GM18907 (cell line): Measurements from ENCODE around the gene USHBP1.
A peak's percentile ranks its signal among the peaks of the same experiment; 100 is the strongest.

ENCODE experiments used
- ATAC-seq: cut with Tn5 transposase; IDR thresholded peaks from one replicate; pipeline ENCODE4 v1.9.1; 2021; ENCODE audit warnings: mild to moderate bottlenecking, moderate library complexity; ENCODE audit not compliant: unreplicated experiment

The USHBP1 gene

DNA sequence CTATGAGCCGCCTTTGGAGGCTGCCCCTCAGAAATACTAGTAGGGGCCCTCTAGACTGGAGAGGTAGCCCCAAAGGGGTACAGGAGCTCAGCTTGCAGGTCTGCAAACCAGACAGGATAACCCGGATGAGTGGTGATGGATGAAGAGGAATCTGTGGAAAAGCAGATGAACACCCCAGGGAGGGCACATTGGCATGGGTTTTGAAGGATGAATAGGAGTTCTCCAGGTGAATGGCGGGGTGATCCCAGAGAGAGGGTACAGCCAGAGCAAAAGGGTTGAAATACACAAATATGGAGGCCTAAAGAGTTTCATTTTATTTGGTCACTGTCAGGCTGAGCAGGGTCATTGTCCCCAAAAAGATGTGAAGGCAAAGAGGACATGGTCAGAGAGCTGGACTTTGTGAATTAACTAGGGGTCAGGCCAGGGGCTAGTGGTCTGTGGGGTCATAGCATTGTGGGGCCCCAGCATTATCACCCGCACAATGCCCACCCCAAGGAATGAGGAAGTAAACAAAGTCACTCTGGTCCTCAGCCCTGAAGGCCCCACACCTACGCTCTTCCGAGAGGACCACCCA lies 23.6 kb downstream of the USHBP1 start:
- ATAC-seq, result no peak

DNA sequence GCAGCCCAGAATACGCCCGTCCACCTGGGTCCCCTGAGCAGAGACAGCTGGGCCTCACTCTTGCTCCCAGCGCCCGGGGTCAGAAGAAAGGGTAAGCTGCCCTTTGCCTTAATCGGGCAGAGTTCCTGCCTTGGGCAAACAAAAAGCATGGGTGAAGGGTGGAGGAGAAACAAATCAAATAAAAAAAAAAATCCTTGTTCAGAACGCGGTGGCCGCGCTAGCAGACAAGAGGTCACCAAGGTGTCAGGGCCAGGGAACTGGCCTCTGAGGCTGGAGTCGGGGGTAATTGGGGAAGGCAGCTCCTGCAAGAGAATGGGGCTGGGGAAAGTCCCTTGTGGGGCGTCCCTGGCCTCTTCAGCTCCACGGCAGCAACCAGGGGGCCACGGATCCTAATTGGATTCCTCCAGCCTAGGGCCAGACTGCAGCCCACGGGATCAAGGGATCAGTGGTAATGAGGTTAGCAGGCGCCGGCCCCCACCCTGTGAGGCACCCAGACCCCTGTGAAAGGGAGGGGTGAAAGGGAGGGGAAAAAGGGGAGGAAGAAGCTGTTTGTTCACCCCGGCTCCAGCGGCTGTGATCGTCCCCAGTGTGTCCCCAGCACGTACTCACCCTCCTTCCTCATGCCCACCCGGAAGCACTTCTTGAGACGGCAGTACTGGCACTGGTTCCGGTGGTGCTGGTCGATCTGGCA lies 24.3 kb downstream of the USHBP1 start:
- ATAC-seq, result no peak

DNA sequence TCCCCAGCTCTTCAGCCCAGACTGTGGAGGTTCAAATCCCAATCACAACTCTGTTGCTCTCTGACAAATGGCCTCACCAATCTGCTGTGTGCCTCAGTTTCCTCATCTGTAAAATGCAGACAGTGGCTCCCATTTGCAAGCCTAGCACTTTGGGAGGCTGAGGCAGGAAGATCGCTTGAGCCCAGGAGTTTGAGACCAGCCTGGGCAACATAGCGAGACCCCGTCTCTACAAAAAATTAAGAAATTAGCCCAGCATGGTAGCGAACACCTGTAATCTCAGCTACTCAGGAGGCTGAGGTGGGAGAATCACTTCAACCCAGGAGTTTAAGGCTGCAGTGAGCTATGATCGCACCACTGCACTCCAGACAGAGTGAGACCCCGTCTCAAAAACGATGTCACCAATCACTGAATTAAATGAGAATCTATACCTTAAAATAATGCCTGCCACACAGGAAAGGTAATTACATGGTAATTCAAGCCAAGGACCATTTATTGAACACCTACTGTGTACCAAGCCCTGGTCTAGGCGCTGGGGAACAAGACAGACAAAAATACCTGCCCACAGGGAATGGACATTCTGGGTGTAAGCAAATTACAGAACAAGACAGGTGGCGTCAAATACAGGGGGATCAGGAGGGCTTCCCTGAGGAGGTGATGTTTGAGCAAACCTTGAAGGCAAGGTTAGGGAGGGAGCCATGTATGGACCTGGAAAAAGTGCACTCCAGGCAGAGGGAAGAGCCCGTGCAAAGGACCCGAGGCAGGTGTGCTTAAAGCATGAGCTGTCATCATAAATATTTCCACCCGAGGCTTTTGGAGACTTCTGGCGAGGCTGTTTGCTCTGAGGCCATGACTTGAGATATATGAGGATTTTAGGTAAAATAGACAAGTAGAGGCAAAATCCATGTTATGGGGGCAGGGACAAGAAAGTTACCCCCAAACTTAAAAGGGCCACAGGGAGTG lies 26.5 kb downstream of the USHBP1 start:
- ATAC-seq, result no peak

DNA sequence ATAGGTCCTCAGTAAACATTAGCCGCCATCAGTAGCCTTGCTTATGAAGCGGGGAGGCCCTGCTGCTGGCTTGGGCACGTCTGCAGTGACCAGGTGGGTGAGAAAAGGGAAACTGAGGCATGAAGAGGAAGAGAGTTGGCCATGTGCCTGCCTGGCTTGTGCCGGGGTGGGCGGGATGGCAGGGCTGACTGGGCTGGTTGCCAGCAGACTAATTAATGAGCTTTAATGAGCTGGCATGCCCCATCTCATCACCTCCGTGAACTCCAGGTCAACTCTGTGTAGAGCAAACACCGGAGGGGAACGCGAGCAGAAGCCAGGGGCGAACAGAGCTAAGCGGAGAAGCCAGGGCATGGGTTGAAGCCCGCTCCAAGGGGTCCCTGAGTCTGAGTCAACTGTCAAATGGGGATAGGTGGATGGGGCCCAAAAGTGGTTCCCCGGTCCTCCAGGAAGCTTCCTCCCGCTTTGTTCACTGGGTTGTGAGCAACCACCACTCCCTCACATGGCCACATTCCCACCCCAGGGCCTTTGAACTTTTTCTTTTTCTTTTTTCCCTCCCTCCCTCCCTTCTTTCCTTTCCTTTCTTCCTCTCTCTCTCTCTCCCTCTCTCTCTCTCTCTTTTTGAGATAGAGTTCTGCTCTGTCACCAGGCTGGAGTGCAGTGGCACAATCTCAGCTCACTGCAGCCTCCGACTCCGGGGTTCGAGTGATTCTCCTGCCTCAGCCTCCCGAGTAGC lies 27.6 kb downstream of the USHBP1 start:
- ATAC-seq, result no peak

DNA sequence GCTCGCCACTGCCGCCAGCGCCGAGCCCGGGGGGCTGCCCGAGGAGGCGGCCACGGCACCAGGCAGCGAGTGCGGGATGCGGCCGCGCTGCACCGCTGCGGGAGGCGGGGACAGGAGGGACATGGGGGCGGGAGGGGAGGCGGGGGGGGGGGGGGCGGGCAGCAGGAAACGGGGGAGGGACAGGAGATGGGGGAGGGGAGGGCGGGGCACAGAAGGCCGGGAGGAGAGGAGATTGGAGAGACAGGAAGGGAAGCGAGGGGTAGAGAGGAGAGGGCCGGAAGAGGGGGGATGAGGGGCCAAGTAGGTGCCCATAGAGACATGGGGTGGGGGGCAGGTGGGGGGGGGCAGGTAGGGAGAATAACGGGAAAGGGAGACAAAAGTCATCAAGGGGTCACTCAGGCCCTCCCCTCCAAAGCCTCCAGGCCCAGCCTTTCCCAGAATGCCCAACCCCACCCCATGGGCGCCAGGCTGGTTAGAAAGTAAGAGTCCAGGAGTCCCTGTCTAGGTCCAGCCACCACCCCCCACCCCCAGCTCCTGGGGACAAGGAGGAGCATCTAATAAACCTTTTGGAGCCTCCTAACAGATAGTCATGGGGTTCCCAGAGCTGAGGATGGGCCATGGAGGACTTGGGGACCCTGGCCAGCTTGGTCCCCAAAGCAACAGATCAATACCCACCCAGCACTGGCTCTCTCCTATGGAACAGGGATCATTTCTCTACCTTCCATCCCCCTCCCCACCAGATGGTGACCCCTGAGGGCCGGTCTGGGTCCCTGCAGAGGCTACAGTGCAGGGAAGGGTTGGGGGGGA lies 28.4 kb downstream of the USHBP1 start:
- ATAC-seq, result no peak

DNA sequence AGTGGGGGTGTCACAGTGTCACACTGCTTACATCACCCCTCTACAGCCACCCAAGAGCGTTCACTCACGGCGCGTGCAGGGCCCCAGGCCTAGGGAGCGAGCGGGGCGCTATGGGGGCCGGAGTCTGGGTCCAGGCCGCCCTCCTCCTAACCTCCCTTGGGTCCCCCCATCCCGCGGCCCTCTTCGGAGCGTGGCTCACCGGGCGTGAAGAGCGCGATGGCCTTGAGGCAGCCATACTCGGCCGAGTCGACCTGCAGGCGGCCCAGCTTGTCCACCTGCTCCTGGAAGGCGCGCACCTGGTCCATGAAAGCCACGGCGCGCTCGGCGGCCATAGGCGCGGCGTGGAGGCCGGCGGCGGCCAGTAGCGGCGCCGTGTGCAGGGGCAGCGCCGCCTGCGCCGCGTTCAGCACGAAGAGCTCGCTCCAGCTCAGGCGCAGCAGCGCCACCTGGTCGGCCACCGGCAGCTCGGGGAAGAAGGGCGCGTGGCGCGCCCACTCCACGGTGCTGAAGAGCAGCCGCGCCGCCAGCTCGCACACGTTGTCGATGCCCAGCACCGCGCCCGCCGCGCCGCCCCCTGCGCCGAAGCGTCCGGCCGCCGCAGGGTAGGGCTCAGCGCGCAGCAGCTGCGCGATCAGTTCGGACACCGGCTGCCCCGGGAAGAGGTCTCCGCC lies 29.1 kb downstream of the USHBP1 start:
- ATAC-seq, result peak; percentile 48

DNA sequence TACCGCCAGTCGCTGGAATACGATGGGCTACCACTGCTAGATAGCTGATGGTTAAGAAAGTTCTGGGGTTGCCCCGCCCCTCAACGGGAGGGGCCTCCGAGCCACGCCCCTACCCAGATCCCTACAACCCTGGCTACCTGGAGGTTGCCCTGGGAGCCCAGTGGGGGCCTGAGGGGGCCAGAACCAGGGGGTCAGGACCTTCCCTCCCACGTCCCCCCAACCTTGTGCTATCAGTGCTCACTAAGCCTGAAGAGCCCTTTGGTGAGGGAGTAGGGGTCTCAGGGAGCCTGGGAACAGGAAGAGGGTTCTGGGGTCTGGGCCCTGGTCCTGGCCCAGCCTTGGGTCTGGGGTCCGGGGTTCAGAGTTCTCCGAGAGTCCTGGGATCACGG lies 29.6 kb downstream of the USHBP1 start:
- peak; percentile 28 for ATAC-seq

DNA sequence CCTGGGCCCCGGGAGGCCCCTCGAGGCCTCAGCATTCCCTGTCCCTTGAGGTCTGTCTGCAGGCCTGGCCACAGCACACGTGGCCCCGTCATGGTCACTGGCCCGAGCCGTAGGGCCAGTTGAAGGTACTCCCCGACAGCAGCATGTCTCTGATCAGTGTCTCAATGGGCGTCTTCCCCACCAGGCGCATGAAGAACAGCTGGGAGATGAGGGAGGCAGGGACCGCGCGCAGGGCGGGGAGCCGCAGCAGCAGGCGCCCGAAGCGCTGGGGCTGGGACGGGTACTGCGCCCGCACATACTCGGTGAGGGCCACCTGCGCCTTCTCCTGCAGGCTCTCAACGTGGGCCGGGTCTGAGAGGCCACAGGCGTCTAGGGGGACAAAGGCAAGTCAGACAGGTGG lies 32.3 kb downstream of the USHBP1 start:
- no peak for ATAC-seq

DNA sequence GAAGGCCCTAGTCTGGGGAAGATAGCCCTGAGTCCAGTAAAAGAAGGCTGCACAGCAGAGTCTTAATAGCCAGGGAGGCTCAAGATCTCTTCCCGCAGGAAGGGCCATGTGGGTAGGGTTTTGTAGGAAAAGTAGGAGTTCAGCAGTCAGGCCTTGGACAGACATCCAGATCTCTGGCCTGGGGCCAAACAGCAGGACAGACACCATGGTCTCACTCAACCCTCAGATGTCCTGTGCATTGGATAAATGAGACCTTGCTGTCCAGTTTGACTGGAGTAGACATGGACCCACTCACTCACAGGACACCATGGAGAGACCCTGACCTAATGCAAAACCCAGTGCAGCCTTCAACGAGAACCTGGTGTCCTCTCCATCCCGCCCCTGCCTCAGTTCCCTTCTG lies 34.7 kb downstream of the USHBP1 start:
- ATAC-seq, result no peak

DNA sequence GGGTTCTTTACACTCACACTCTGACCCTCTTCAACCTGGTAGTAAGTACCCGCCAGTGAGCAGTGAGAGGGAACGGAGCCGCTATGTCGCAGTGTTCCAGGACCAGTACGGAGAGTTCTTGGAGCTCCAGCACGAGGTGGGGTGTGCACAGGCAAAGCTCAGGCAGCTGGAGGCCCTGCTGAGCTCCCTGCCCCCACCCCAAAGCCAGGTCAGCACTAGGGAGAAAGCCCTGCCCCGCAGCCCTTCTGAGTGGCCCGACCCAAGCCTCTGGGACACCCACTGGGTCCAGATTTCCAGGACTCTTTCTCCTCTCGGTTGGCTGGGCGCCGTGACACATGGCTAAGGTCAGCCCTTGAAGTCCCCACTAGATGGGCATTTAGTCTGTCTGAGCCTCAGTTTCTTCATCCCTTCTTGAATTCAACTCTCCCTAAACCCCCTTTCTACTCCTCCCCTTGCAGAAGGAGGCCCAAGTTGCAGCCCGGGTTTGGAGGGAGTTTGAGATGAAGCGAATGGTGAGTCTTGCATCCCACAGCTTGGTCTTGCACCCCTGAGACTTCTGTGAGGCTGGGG lies 36.7 kb downstream of the USHBP1 start:
- no peak for ATAC-seq

DNA sequence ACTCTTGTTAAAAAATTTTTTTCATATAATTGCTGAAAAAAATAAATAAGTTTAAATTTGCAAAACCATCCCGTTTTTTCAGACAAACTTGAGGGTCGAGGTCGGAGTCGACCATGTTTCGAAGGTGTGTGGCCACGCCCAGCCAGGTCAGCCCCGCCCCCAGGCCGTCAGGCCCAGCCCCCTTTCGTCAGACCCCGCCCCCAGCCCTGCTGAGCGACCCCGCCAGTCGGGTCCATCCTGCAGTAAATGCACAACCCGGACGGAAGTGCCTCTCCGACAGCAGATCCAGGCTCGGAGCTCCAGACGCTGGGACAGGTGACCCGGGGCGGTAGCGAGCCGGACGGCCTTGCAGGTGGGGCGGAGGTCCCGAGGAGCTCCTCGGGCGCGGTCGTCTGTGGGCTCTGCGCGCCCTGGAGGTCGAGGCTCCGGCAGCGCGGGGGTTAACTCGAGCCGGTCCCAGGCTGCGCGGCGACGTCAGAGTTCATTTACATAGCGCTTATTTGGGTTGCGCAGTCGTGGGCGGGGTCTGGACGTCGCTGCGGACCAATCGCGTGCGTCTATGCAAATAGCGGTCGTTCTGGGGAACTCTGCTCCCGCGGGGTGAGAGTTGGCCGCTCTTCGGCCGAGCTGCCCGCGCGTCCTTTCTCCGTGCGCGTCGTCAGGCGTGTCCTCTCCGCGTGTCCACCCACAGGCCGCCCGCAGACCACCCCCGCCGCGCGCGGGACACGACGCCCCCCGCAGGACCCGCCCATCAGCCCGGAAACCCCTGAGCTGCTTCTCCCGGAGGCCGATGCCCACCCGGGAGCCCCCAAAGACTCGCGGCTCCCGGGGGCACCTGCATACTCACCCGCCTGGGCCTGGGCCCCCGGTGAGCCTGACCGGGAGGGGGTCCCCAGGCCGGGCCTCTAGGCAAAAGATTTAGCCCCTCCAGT lies 38.3 kb downstream of the USHBP1 start, which contains the start of gene OCEL1:
OCEL1 (plus strand) TSS at position 225 of the 932 bp plus-strand sequence; CDS start at position 247, 22 bp downstream.
- ATAC-seq, result peak; percentile 85

DNA sequence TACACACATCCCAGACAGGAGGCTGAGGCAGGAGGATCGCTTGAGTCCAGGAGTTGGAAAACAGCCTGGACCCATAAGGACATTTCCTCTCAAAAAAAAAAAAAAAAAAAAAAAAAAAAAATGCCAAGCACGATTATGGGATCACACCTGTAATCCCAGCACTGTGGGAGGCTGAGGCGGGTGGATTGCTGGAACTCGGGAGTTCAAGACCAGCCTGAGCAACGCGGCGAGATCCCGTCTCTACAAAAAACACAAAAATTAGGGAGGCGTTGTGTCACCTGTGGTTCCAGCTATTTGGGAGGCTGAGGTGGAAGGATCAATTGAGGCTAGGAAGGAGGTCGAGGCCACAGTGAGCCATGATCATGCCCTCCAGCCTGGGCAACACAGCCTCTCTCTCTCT lies 39.5 kb downstream of the USHBP1 start:
- no peak for ATAC-seq

DNA sequence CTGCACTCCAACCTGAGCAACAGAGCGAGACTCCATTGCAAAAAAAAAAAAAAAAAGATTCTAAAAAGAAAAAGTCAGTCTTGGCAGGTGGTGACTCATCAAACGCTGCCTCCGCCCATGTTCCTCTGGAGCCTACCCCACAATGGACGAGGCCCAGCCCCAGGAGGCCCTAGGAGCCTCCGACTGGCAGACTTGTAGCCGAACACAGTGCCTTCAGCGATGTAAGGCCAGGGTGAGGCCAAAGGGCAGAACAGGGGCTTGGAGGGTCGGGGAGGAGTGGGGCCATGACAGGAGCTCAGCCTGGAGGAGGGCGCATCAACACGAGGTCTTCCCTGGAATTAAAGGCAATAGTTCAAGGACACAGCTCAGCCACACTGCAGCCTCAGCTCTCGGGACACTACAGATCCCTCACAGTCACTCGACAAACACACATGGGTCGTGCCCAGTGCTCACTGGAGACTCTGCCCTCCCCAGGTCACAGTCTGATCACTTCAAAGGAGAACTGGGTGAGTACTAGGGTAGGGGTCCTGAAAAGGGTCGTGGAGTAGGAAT lies 44.3 kb downstream of the USHBP1 start:
- no peak for ATAC-seq

DNA sequence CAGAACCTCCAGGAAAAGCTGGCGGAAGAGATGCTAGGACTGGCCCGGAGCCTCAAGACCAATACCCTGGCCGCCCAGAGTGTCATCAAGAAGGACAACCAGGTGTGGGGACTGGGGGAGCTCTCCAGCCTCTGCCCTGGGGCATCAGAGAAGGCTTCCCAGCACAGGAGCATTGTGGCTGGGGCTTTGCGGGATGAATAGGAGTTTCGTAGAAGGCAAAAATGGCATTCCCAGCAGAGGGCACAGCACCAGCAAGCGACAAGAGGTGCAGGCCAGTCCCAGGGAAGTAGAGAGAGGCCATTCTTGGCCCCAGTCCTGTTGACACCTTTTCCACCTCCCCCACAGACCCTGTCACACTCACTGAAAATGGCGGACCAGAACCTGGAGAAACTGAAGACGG lies 45.3 kb downstream of the USHBP1 start:
- ATAC-seq, result no peak

DNA sequence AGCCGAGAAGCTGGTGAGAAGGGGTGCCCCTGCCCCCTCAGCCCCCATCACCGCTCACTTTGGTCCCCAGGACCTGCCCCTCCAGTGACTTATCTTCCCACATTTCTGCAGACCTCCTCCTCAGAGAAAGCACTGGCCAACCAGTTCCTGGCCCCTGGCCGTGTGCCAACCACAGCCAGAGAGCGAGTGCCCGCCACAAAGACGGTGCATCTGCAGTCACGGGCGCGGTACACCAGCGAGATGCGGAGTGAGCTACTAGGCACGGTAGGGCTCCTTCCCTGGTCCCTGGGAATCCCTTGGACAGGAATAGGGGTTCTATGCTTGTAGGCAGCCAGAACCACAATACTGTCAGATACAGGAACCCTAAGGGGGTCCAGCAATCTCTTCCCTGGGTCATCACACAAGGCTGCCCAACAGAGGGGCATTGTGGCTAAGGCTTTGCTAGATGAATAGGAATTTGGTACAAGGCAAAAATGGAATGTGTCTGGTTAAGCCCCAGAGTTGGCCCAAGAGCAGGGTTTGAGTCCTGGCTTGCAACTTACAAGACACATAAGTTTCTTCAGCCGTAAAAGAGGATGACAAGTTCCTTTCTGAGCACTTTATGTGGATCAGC lies 48.4 kb downstream of the USHBP1 start:
- no peak for ATAC-seq

DNA sequence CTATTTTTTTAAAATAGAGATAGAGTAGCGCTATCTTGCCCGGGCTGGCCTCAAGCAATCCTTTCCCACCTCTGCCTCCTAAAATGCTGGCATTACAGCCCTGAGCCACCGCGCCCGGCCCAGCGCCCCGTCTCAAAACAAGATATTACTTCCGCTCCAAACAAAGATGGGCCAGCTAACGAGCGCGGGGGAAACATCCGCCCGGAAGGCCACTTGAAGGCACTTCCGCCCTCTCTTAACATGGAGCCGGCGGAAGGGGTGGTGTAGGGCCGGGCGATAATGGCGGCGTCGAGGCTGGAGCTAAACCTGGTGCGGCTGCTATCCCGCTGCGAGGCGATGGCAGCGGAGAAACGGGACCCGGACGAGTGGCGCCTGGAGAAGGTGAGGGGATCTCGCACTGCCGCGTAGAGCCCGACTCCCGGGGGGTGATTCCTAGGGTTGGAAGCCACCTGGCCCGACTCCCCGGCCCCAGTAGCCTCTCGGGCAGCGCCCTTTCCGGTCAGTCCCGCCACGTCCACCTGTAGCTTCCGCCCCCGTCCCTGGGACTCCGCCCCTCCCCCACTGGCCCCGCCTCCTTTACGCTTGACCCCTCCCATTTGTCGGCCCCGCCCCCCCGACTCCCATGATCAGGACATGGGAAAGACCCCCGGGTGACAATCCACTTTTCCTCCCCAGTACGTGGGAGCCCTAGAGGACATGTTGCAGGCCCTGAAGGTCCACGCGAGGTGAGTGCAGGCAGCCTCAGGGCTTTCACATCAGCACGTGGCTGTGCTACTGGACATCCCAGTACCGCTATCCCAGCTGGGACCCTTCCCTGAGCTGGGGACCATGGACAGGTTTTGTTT lies 49.2 kb downstream of the USHBP1 start, which contains the start of gene USE1:
USE1 (plus strand) TSS at position 231 of the 845 bp plus-strand sequence; CDS start at position 280, 49 bp downstream.
- peak; percentile 69 for ATAC-seq
